SK-N-SH (cell line): Measurements from ENCODE around the gene LONRF3.

Source experiments
- CTCF ChIP-seq: fragments of 200-600 bp; sonication (generic); IDR thresholded peaks from 2 replicates; pipeline ENCODE4 v1.6.1; 2017; ENCODE audit warnings: antibody characterized with exemption, mild to moderate bottlenecking, moderate library complexity
- EP300 ChIP-seq, 2 experiments: IDR thresholded peaks; 2 replicates each; pipeline versions ENCODE4 v1.4.0 to v1.6.1; 2012; ENCODE audit warnings: borderline replicate concordance in 1 of 2, low read depth in 1 of 2, low read length in 1 of 2
- EZH2phosphoT487 ChIP-seq: fragments of 200-600 bp; sonication (generic); IDR thresholded peaks from 2 replicates; pipeline ENCODE4 v1.6.1; 2017; ENCODE audit warnings: low read depth, mixed run types, mild to moderate bottlenecking, antibody characterized with exemption, moderate library complexity, borderline replicate concordance
- GABPA ChIP-seq: IDR thresholded peaks from 2 replicates; pipeline ENCODE4 v1.4.0; 2012; ENCODE audit warnings: low read depth, mild to moderate bottlenecking
- GATA2 ChIP-seq: sonication (generic); formaldehyde crosslinking; IDR thresholded peaks from 2 replicates; pipeline ENCODE4 v1.5.0; 2020; ENCODE audit warnings: mild to moderate bottlenecking, missing genetic modification reagents
- NFIC ChIP-seq: IDR thresholded peaks from 2 replicates; pipeline ENCODE4 v1.4.0; 2012; ENCODE audit warnings: borderline replicate concordance
- POLR2AphosphoS5 ChIP-seq: IDR thresholded peaks from 2 replicates; pipeline ENCODE4 v1.6.1; 2012; ENCODE audit warnings: low read depth, low read length
- RAD21 ChIP-seq: IDR thresholded peaks from 2 replicates; pipeline ENCODE4 v1.6.1; 2012; ENCODE audit warnings: mild to moderate bottlenecking, low read length
- RCOR1 ChIP-seq: fragments of 150-350 bp; IDR thresholded peaks from 2 replicates; pipeline ENCODE4 v1.6.1; 2017; ENCODE audit warnings: antibody characterized with exemption, low read length
- SMC3 ChIP-seq: IDR thresholded peaks from 2 replicates; pipeline ENCODE4 v1.6.1; 2012; ENCODE audit warnings: low read depth, low read length, improper control_type of control experiment
- TAF1 ChIP-seq: IDR thresholded peaks from 2 replicates; pipeline ENCODE4 v1.6.1; 2012; ENCODE audit warnings: low read depth, mild to moderate bottlenecking, low read length, moderate library complexity, borderline replicate concordance
- TF ChIP-seq, protein P1 (sequence below): IDR thresholded peaks from 2 replicates; pipeline ENCODE4 v1.6.1; 2012; ENCODE audit warnings: mild to moderate bottlenecking, low read depth, low read length, moderate library complexity
- TF ChIP-seq, protein P2 (sequence below): fragments of 150-350 bp; IDR thresholded peaks from 2 replicates; pipeline ENCODE4 v1.6.1; 2017; ENCODE audit warnings: antibody characterized with exemption, low read length, low read depth, borderline replicate concordance
- TF ChIP-seq, protein P3 (sequence below): IDR thresholded peaks from 2 replicates; pipeline ENCODE4; 2012

GRCh38 chrX:118943102-118943501 is 31.3 kb upstream of the LONRF3 start:
- TF ChIP-seq CTCF (no peak), RAD21 (no peak), EZH2phosphoT487 (no peak), SMC3 (no peak), RCOR1 (no peak), POLR2AphosphoS5 (no peak), GABPA (no peak), EP300 (IDR thresholded peaks at IDR 0.05; ENCODE audit: borderline replicate concordance in 1 of 2, low read depth in 1 of 2, low read length in 1 of 2) (no peak), GATA2 (CRISPR knock-in tag) (no peak), TAF1 (no peak), NFIC (no peak)
- TF ChIP-seq, protein P1, sequence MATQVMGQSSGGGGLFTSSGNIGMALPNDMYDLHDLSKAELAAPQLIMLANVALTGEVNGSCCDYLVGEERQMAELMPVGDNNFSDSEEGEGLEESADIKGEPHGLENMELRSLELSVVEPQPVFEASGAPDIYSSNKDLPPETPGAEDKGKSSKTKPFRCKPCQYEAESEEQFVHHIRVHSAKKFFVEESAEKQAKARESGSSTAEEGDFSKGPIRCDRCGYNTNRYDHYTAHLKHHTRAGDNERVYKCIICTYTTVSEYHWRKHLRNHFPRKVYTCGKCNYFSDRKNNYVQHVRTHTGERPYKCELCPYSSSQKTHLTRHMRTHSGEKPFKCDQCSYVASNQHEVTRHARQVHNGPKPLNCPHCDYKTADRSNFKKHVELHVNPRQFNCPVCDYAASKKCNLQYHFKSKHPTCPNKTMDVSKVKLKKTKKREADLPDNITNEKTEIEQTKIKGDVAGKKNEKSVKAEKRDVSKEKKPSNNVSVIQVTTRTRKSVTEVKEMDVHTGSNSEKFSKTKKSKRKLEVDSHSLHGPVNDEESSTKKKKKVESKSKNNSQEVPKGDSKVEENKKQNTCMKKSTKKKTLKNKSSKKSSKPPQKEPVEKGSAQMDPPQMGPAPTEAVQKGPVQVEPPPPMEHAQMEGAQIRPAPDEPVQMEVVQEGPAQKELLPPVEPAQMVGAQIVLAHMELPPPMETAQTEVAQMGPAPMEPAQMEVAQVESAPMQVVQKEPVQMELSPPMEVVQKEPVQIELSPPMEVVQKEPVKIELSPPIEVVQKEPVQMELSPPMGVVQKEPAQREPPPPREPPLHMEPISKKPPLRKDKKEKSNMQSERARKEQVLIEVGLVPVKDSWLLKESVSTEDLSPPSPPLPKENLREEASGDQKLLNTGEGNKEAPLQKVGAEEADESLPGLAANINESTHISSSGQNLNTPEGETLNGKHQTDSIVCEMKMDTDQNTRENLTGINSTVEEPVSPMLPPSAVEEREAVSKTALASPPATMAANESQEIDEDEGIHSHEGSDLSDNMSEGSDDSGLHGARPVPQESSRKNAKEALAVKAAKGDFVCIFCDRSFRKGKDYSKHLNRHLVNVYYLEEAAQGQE: no peak
- TF ChIP-seq, protein P2, sequence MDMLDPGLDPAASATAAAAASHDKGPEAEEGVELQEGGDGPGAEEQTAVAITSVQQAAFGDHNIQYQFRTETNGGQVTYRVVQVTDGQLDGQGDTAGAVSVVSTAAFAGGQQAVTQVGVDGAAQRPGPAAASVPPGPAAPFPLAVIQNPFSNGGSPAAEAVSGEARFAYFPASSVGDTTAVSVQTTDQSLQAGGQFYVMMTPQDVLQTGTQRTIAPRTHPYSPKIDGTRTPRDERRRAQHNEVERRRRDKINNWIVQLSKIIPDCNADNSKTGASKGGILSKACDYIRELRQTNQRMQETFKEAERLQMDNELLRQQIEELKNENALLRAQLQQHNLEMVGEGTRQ: no peak
- TF ChIP-seq, protein P3, sequence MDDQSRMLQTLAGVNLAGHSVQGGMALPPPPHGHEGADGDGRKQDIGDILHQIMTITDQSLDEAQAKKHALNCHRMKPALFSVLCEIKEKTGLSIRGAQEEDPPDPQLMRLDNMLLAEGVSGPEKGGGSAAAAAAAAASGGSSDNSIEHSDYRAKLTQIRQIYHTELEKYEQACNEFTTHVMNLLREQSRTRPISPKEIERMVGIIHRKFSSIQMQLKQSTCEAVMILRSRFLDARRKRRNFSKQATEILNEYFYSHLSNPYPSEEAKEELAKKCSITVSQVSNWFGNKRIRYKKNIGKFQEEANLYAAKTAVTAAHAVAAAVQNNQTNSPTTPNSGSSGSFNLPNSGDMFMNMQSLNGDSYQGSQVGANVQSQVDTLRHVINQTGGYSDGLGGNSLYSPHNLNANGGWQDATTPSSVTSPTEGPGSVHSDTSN: no peak
